Chondrocyte (in vitro differentiated cells): Measurements from ENCODE around the gene JAKMIP3. TPM values are rescaled to one million over a fixed set of nuclear protein-coding genes. Genes with fewer than 3 reads are reported as not detected.
A peak's percentile ranks its signal among the peaks of the same experiment; 100 is the strongest.

Experiments
- DNase-seq: peaks from one replicate; pipeline ENCODE4 v3.0.0; 2021; ENCODE audit warnings: mixed read lengths, low spot score
- H3K27ac Mint-ChIP-seq: one replicate; pipeline ENCODE4 v1.8.0; 2021; ENCODE audit warnings: mild to moderate bottlenecking, moderate library complexity, mixed read lengths; ENCODE audit not compliant: unreplicated experiment
- H3K27me3 Mint-ChIP-seq: 2 replicates; pipeline ENCODE4 v1.8.0; 2021; ENCODE audit warnings: low read depth, mixed read lengths
- H3K36me3 Mint-ChIP-seq: 2 replicates; pipeline ENCODE4 v1.8.0; 2021; ENCODE audit warnings: low read depth, mixed read lengths
- H3K4me1 Mint-ChIP-seq: 2 replicates; pipeline ENCODE4 v1.8.0; 2021; ENCODE audit warnings: low read depth, mild to moderate bottlenecking, mixed read lengths
- H3K4me3 Mint-ChIP-seq: one replicate; pipeline ENCODE4 v1.8.0; 2021; ENCODE audit warnings: mild to moderate bottlenecking, moderate library complexity, mixed read lengths; ENCODE audit not compliant: unreplicated experiment
- H3K9me3 Mint-ChIP-seq: 2 replicates; pipeline ENCODE4 v1.8.0; 2021; ENCODE audit warnings: low read depth, mixed read lengths
- CTCF ChIP-seq: fragments of 200-600 bp; sonication (generic); IDR thresholded peaks from 2 replicates; pipeline ENCODE4 v1.5.0; 2021; ENCODE audit warnings: antibody characterized with exemption, mild to moderate bottlenecking, moderate library complexity
- total RNA-seq: library from RNA; stranded (reverse); gene quantifications from 3 replicates; pipeline ENCODE4 v1.2.1, GENCODE V29; 2021

The JAKMIP3 gene
- total RNA-seq, 1 donor from 2014 or later: 0.67 TPM

GRCh38 chr10:132102071-132102716 lies 36.4 kb downstream of the JAKMIP3 start:
- no peak for TF ChIP-seq CTCF
- Mint-ChIP-seq H3K9me3 (no peaks in the 10 kb centered on the region), H3K4me1 (no peaks in the 10 kb centered on the region), H3K36me3 (no peaks in the 10 kb centered on the region), H3K27me3 (peaks cover 14% of the 10 kb centered on the region), H3K27ac (no peak overlapping the region), H3K4me3 (no peak overlapping the region)
- DNase-seq: peak; percentile 89

DNA sequence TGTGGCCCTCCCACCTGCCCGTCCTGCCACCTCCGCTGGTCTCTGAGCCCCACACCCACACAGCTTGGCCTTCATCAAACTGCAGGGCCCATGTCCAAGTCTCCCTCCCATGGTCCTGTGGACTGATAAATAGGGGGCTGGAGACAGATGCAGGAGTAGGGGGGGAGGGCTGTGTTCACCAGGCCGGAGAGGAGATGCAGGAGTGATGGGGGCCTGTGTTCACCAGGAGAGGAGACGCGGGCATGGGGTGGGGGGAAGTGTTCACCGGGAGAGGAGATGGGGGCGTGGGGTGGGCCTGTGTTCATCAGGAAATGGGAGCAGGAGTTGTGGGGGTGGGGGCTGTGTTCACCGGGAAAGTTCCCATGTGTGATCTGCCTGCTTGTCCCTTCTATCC lies 37.0 kb downstream of the JAKMIP3 start:
- Mint-ChIP-seq H3K27me3 (peaks cover 14% of the 10 kb centered on the region), H3K36me3 (no peaks in the 10 kb centered on the region), H3K4me3 (no peak overlapping the region), H3K9me3 (no peaks in the 10 kb centered on the region), H3K4me1 (no peaks in the 10 kb centered on the region), H3K27ac (no peak overlapping the region)
- DNase-seq: no peak
- no peak for TF ChIP-seq CTCF

DNA sequence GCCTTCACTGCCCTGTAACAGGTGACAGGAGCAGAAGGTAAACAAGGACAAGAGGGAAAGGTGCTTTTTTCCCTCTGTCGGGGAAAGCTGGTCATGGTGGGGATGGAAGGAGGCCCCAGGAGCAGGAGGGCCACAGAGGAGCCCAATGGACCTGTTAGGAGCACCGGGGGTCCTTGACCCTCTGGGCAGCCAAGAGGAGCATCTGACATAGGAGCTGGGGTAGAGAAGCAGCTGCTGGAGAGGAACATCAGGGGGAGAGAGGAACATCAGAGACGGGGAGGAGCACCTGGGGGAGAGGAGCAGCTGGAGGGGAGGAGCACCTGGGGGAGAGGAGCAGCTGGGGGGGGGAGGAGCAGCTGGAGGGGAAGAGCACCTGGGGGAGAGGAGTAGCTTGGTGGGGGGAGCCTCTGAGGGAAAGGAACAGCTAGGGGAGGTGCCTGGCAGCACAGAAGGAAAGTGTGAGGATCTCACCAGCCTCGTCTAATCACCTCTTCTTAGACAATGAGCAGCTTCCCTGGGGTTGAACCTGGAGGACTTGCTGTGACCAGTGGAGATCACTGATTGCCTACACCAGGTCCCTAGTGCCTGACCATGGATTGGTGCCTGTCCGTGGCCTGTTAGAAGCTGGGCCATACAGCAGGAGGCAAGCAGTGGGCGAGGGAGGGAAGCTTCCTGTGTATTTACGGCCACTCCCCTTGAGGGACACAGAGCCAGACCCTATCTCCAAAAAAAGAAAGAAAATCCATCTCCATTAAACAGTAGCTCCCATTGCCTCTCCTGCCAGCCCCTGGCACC lies 37.6 kb downstream of the JAKMIP3 start:
- H3K4me3 Mint-ChIP-seq: no peak overlapping the region
- H3K4me1 Mint-ChIP-seq: no peaks in the 10 kb centered on the region
- no peak for DNase-seq
- H3K36me3 Mint-ChIP-seq: no peaks in the 10 kb centered on the region
- peaks cover 9% of the 10 kb centered on the region for H3K27me3 Mint-ChIP-seq
- TF ChIP-seq CTCF: no peak
- no peak overlapping the region for H3K27ac Mint-ChIP-seq
- H3K9me3 Mint-ChIP-seq: no peaks in the 10 kb centered on the region

- no peaks in the 10 kb centered on the region for H3K9me3 Mint-ChIP-seq
- H3K36me3 Mint-ChIP-seq: no peaks in the 10 kb centered on the region
- no peak for DNase-seq
- H3K4me1 Mint-ChIP-seq: no peaks in the 10 kb centered on the region
- no peak overlapping the region for H3K27ac Mint-ChIP-seq
- TF ChIP-seq CTCF: no peak
- peaks cover 9% of the 10 kb centered on the region for H3K27me3 Mint-ChIP-seq
- no peak overlapping the region for H3K4me3 Mint-ChIP-seq
Measured at GRCh38 chr10:132104062-132104461, 38.3 kb downstream of the JAKMIP3 start.

- H3K4me1 Mint-ChIP-seq: no peaks in the 10 kb centered on the region
- TF ChIP-seq CTCF: no peak
- H3K4me3 Mint-ChIP-seq: no peak overlapping the region
- no peak for DNase-seq
- no peak overlapping the region for H3K27ac Mint-ChIP-seq
- peaks cover 13% of the 10 kb centered on the region for H3K27me3 Mint-ChIP-seq
- no peaks in the 10 kb centered on the region for H3K9me3 Mint-ChIP-seq
- H3K36me3 Mint-ChIP-seq: no peaks in the 10 kb centered on the region
Measured at GRCh38 chr10:132104471-132105301, 38.9 kb downstream of the JAKMIP3 start.
